ENCODE results near the gene HMBS.
A peak's percentile ranks its signal among the peaks of the same experiment; 100 is the strongest.

DNA sequence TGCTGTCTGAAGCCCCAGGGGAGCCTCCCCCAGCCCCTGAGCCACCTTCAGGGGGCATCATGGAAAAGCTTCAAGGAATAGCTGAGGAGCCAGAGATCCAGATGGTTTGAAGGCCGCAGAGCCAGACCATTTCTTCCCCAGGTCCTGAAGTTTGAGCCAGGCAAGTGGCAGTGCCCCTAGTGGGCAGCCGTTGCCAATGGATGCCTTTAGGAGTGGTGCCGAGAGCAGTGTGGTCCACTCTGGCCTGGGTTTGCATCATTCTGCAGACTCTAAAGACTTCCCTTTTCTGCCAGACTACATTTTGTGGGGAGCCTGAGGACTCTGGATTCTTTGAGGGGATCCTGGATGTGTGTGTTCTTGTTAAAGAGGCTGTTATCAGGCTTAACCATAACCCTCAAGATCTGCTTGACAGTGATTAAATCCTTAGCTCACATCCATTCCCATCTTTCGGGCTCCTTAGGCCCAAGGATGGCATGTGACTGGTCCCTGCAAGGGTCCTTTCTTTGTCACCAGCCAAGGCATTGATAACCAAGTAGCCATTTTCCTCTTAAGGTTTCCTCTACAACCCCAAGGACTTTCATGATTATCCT lies 49.8 kb downstream of the HMBS start:
- TF ChIP-seq POLR2A (IDR thresholded peaks at IDR 0.05): no peak
- TF ChIP-seq, protein P1, sequence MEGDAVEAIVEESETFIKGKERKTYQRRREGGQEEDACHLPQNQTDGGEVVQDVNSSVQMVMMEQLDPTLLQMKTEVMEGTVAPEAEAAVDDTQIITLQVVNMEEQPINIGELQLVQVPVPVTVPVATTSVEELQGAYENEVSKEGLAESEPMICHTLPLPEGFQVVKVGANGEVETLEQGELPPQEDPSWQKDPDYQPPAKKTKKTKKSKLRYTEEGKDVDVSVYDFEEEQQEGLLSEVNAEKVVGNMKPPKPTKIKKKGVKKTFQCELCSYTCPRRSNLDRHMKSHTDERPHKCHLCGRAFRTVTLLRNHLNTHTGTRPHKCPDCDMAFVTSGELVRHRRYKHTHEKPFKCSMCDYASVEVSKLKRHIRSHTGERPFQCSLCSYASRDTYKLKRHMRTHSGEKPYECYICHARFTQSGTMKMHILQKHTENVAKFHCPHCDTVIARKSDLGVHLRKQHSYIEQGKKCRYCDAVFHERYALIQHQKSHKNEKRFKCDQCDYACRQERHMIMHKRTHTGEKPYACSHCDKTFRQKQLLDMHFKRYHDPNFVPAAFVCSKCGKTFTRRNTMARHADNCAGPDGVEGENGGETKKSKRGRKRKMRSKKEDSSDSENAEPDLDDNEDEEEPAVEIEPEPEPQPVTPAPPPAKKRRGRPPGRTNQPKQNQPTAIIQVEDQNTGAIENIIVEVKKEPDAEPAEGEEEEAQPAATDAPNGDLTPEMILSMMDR (IDR thresholded peaks at IDR 0.05): peak in 4 of 6 experiments; percentile 50 to 63 (median 56)
